Common myeloid progenitor, CD34-positive (primary cell): ENCODE results near the gene UBR4.
A peak's percentile ranks its signal among the peaks of the same experiment; 100 is the strongest.

Experiments
- CTCF ChIA-PET: fragments of 350-600 bp; sonication (Branson Sonifier 250); formaldehyde crosslinking; loops from one replicate; lab custom pipeline; 2021; ENCODE audit warnings: antibody characterized with exemption; lab: Charles Lee
- POLR2A ChIA-PET: fragments of 350-600 bp; sonication (Branson Sonifier 250); formaldehyde crosslinking; loops from one replicate; lab custom pipeline; 2021; ENCODE audit warnings: antibody characterized with exemption; lab: Charles Lee
- DNase-seq, 3 donors: peaks; one replicate each; pipeline versions ENCODE4 v3.0.0 to v3.0.0-alpha.2; 2013
- H3K27ac ChIP-seq, 2 experiments: 1 replicate in 1 of 2; 2 replicates in 1 of 2; pipeline ENCODE4 v1.7.0; 2013; ENCODE audit warnings: inconsistent platforms in 2 of 2, low read length in 2 of 2, mild to moderate bottlenecking in 2 of 2, low read depth in 1 of 2, moderate library complexity in 1 of 2; ENCODE audit not compliant: severe bottlenecking in 2 of 2, insufficient read depth in 1 of 2, poor library complexity in 1 of 2
- H3K27me3 ChIP-seq, 5 experiments: replicated peaks in 2 of 5; 1 replicate in 3 of 5; 2 replicates in 2 of 5; pipeline versions ENCODE4 v1.6.1 to v1.7.0; 2013; ENCODE audit warnings: low read length in 4 of 5, mild to moderate bottlenecking in 2 of 5, moderate library complexity in 2 of 5, inconsistent platforms in 1 of 5; ENCODE audit not compliant: insufficient read depth in 5 of 5, control insufficient read depth in 4 of 5
- H3K36me3 ChIP-seq, 4 experiments: 1 replicate in 2 of 4; 2 replicates in 2 of 4; pipeline versions ENCODE4 v1.6.1 to v1.7.0; 2013; ENCODE audit warnings: low read length in 3 of 4, control low read depth in 1 of 4, mild to moderate bottlenecking in 1 of 4; ENCODE audit not compliant: control insufficient read depth in 4 of 4, insufficient read depth in 4 of 4
- H3K4me1 ChIP-seq, 4 experiments: 1 replicate in 3 of 4; 2 replicates in 1 of 4; pipeline versions ENCODE4 v1.6.1 to v1.7.1; 2013; ENCODE audit warnings: low read length in 3 of 4, mild to moderate bottlenecking in 3 of 4, control low read depth in 1 of 4, inconsistent platforms in 1 of 4, moderate library complexity in 1 of 4; ENCODE audit not compliant: control insufficient read depth in 4 of 4, insufficient read depth in 4 of 4; ENCODE audit errors: control extremely low read depth in 1 of 4
- H3K4me3 ChIP-seq, 7 experiments: 1 replicate in 4 of 7; 2 replicates in 3 of 7; pipeline versions ENCODE4 v1.5.1 to v1.7.0; 2013; ENCODE audit warnings: mild to moderate bottlenecking in 7 of 7, low read length in 6 of 7, moderate library complexity in 6 of 7, inconsistent platforms in 2 of 7, low read depth in 2 of 7, control low read depth in 1 of 7; ENCODE audit not compliant: insufficient read depth in 4 of 7, control insufficient read depth in 1 of 7; ENCODE audit errors: extremely low read depth in 1 of 7
- H3K9me3 ChIP-seq, 5 experiments: 1 replicate in 4 of 5; 2 replicates in 1 of 5; pipeline versions ENCODE4 v1.6.1 to v1.7.1; 2013; ENCODE audit warnings: low read length in 4 of 5, mild to moderate bottlenecking in 2 of 5, inconsistent platforms in 1 of 5, low read depth in 1 of 5, moderate library complexity in 1 of 5; ENCODE audit not compliant: control insufficient read depth in 4 of 5, insufficient read depth in 2 of 5; ENCODE audit errors: control extremely low read depth in 1 of 5
- WGBS: methylation state at CpG from one replicate; pipeline ENCODE4 v1.1.5; 2013; ENCODE audit not compliant: insufficient coverage; 5-methylcytosine and 5-hydroxymethylcytosine counted together

The UBR4 gene

DNA sequence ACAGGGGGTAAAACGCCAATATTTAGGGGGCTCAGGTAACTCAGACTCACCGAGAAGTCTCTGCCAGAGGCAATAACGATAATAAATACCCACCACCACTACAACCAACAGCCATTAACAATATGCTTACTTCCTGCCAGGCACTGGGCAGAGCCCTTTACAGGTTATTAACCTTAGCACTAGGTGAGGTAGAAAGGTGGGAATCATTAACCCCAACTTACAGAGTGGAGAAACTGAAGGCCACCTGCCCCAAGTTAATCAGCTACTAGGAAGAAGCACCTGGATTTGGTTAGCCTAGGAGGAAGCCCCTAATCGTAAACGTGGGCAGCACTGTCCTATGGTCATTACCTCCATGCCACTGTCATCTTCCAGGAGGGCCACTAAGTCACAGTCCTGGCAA is 110.0 kb downstream of the UBR4 start:
- Histone ChIP-seq H3K4me1 (no peaks in the 10 kb centered on the region), H3K27me3 (no peaks in the 10 kb centered on the region), H3K36me3 (peaks cover 42 to 98% (median 81%) of the 10 kb centered on the region in 4 experiments), H3K4me3 (no peak overlapping the region), H3K27ac (no peak overlapping the region), H3K9me3 (no peaks in the 10 kb centered on the region)
- POLR2A ChIA-PET = no interaction called here
- no peak for DNase-seq
- CTCF ChIA-PET = interaction anchor here (0.9 to 1.3 kb wide), 2 partner anchors 10 to 216 kb away, joined by 3 to 4 read pairs; no protein-coding TSS in a partner anchor
- 100% methylated on average over 2 of the region's 5 CpGs for WGBS

DNA sequence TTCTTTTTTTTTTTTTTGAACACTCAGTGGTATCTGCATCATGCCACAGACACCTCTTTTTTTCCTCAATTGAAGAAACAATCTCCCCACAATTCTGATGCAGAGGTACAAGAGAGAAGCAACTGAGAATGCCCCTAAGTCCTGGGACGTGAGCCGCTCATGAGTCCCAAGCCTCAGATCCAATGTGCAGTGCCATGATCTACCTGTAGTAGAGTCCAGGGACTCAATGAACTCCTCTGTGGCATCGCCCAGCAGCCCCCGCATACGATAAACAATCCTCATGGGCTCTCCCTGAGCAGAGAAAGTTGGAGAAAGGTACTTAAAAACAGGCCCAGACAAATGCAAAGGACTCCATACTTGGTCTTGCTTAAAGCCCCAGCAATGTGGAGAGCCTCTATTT is 113.1 kb downstream of the UBR4 start:
- WGBS = 100% methylated on average over 5 of the region's 5 CpGs
- CTCF ChIA-PET = interaction anchor here (1.2 to 3.0 kb wide), 4 partner anchors 16 to 213 kb away, joined by 4 to 13 read pairs (median 4); no protein-coding TSS in a partner anchor
- Histone ChIP-seq H3K27me3 (no peaks in the 10 kb centered on the region), H3K4me1 (no peaks in the 10 kb centered on the region), H3K36me3 (peaks cover 35 to 100% (median 88%) of the 10 kb centered on the region in 4 experiments), H3K9me3 (no peaks in the 10 kb centered on the region), H3K4me3 (no peak overlapping the region), H3K27ac (no peak overlapping the region)
- POLR2A ChIA-PET = no interaction called here
- no peak for DNase-seq

DNA sequence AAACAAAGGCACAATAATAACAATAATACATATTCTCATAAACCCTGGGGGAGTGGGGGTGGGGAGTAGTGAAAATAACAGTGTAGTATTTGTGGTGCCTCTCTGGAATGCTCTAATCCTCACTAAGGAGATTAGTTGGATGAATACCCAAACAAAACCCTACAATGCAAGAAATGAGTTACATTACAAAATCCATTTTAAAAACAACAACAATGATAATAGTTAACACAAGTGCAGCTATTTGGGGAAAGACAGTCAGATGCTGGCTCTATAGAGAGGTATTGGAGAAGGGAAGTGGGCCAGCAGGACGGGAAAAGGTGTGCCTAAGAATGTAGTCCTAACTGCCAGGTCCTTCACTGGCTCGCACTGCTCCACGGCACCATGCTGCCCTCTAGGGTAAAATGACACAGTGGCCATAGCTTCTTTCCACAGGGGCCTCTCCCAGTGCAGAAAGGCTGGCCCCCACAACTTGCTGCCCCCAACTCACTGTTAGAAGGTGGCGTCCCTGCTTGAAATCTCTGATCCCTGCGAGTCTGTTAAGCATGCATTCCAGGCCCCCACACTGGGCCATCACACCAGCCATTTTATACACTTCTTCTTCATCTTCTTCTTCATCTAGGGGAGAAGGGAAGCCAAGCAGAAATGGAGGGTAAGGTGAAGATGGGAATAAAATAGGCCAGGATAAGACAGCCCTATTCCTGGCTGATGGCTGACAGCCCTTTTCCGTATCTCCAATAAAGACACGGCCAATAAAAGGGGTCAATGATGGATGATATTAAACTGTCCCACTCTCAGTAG is 113.8 kb downstream of the UBR4 start:
- no peaks in the 10 kb centered on the region for H3K4me1 ChIP-seq
- no peaks in the 10 kb centered on the region for H3K27me3 ChIP-seq
- peak in 2 of 3 donors; percentile 14 to 24 for DNase-seq
- H3K36me3 ChIP-seq = peaks cover 33 to 100% (median 88%) of the 10 kb centered on the region in 4 experiments
- CTCF ChIA-PET = interaction anchor here (0.6 to 3.0 kb wide), 6 partner anchors 10 to 212 kb away, joined by 3 to 13 read pairs (median 5); no protein-coding TSS in a partner anchor
- POLR2A ChIA-PET = interaction anchor here (0.6 kb wide), 1 partner anchor 205 kb away, joined by 3 read pairs; no protein-coding TSS in a partner anchor
- no peaks in the 10 kb centered on the region for H3K9me3 ChIP-seq
- H3K4me3 ChIP-seq = no peak overlapping the region
- 86% methylated on average over 3 of the region's 7 CpGs for WGBS
- no peak overlapping the region for H3K27ac ChIP-seq

DNA sequence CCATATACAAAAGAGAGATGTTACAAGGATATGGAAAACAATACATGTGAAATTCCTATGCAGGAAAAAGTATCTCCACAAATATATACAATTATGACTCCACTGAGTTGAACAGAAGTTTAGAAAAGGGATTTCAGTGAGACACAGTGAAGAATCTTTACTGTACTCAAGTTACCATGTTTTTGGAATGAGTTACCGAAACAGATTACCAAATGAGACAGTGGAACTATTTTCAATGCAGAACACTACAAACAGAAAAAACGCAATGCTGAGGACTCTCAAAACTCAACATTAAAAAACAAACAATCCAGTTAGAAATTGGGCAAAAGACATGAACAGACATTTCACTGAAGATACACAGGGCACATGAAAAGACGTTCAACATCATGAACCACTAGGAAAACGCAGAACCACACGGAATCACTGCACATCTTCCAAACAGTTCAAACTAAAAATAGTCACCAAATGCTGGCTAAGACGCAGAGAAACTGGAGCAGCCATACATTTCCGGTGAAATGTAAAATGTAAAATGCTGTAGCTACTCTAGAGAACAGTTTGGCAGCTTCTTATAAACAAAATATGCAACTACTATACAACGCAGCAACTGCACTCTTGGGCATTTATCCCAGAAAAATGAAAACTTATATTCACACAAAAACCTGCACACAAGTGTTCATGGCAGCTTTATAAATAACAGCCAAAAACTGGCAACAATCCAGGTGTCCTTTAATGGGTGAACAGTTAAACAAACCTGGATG is 118.7 kb downstream of the UBR4 start:
- ChIA-PET POLR2A (no interaction called here), CTCF (interaction anchor here (2.0 to 2.3 kb wide), 2 partner anchors 12 to 17 kb away, joined by 5 to 7 read pairs; no protein-coding TSS in a partner anchor)
- Histone ChIP-seq H3K36me3 (peaks cover 34 to 99% (median 87%) of the 10 kb centered on the region in 4 experiments), H3K27ac (no peak overlapping the region), H3K4me3 (no peak overlapping the region), H3K9me3 (no peaks in the 10 kb centered on the region), H3K4me1 (no peaks in the 10 kb centered on the region), H3K27me3 (no peaks in the 10 kb centered on the region)
- 85% methylated on average over 4 of the region's 8 CpGs for WGBS
- no peak for DNase-seq

DNA sequence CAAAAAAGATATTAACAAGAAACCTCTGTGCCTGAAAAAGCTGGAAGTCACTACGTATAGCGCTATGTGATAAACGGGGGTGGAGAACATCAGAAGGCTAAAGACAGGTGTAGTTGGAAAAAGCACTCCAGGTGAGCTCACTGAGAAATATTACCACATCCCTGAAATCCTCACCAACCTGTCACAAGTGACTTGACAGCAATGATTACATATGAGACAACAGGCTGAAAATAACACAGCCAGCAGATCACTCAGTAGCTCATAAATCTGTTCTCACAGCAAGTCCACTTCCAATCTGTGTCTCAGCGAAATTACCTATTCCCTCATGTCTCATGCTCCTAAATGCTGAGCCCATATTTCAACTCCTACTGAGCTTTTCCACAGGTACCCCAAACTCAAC is 120.5 kb downstream of the UBR4 start:
- DNase-seq = no peak
- H3K27ac ChIP-seq = no peak overlapping the region
- ChIA-PET CTCF (interaction anchor here (0.7 to 2.3 kb wide), 7 partner anchors 10 to 183 kb away, joined by 3 to 7 read pairs (median 3); no protein-coding TSS in a partner anchor), POLR2A (no interaction called here)
- no peaks in the 10 kb centered on the region for H3K27me3 ChIP-seq
- H3K9me3 ChIP-seq = no peaks in the 10 kb centered on the region
- WGBS = 100% methylated on average over 4 of the region's 4 CpGs
- no peaks in the 10 kb centered on the region for H3K4me1 ChIP-seq
- no peak overlapping the region for H3K4me3 ChIP-seq
- H3K36me3 ChIP-seq = peaks cover 33 to 97% (median 81%) of the 10 kb centered on the region in 4 experiments

DNA sequence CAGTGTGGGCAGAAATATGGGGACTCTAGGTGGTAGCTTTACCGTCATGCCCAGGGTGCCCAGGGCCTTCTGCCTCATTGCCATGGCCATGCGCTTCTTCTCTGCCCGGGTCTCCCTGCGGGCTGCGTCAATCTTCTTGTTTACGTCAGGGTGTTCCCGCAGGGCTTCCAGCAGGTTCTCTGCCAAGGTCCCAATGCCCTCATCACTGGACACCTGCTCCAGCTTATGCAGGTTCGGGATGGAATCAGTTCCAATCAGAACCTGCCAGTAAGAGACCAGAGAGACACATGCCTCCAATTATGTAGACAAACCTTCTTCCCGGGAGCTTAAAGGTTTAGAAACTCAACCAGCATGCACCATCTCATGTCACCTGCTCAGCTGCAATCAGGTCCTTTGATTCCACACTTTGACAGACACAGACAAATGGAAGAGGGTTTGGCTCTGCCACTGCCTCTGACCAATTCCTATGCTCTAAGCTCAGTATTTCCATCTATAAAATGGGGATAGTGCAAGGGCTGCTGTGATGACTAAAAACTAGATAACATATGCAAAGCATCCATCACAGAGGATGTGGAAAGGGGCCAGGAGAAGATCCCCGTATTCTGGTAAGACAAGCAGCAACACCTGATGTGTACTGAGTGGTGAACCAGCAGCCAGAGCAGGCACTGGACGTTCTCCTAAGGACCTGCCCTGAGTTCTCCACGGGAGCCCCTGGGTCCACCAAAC is 121.2 kb downstream of the UBR4 start:
- Histone ChIP-seq H3K27ac (no peak overlapping the region), H3K4me1 (no peaks in the 10 kb centered on the region), H3K36me3 (peaks cover 28 to 97% (median 81%) of the 10 kb centered on the region in 4 experiments), H3K4me3 (no peak overlapping the region), H3K9me3 (no peaks in the 10 kb centered on the region), H3K27me3 (no peaks in the 10 kb centered on the region)
- POLR2A ChIA-PET = no interaction called here
- CTCF ChIA-PET = interaction anchor here (0.7 to 2.3 kb wide), 6 partner anchors 10 to 182 kb away, joined by 3 to 7 read pairs (median 3); no protein-coding TSS in a partner anchor
- WGBS = 96% methylated on average over 10 of the region's 12 CpGs
- DNase-seq = no peak
